ENCODE measurements around the gene EXOC3L1.
A peak's percentile ranks its signal among the peaks of the same experiment; 100 is the strongest.

EXOC3L1 gene

GRCh38 chr16:67208154-67208896 is 18.4 kb upstream of the EXOC3L1 start:
- Mint-ChIP-seq H3K36me3 (peaks cover 8% of the 10 kb centered on the region), H3K4me3 (no peak overlapping the region), H3K4me1 (no peaks in the 10 kb centered on the region), H3K27me3 (peaks cover 3% of the 10 kb centered on the region), H3K27ac (no peak overlapping the region), H3K9me3 (no peaks in the 10 kb centered on the region)
- no peak for DNase-seq
- CTCF ChIA-PET: interaction anchor here (1.0 to 1.7 kb wide), 4 partner anchors 10 to 261 kb away, joined by 3 to 5 read pairs (median 4); partner anchors contain the start of gene TMEM208

DNA sequence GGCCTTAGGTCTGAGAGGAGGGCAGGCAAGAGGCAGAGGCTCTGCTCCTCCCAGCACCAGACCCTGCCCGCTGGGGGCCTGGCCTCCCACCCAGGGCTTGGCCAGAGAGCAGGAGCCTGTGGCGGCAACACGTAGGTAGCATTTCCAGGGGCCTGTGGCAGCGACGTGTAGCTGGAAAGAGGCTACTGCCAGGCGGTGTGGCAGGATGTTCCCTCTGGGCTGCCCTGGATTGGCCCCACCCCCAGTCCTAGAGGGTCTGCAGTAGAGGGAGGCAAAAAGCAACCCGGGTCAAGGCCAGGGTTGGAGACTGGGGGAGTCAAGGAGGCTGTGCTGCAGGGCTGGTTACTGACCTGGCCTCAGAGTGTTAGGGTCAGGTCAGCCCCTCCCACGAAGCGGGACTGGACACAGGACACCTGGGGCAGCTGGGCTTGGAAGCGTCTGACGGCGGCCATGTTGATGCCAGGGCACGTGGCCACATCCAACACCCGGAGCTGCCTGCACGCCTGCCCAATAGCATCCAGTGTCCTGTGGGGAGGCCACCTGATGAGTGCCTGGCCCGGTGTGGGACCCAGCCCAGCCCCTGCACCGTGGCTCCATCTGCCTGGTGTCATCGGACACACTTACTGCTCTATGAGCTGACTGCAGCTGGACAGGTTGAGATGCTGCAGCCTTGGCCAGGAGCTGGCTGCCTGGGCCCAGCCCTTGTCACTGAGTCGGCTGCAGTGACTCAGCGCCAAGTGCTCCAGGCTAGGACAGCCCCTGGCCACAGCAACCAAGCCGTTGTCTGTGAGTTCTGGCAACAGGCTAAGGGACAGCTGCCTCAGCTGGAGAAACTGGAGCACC is 17.5 kb upstream of the EXOC3L1 start:
- H3K36me3 Mint-ChIP-seq: peaks cover 12% of the 10 kb centered on the region
- H3K27ac Mint-ChIP-seq: no peak overlapping the region
- H3K4me3 Mint-ChIP-seq: no peak overlapping the region
- H3K4me1 Mint-ChIP-seq: no peaks in the 10 kb centered on the region
- no peak for DNase-seq
- no peaks in the 10 kb centered on the region for H3K9me3 Mint-ChIP-seq
- CTCF ChIA-PET: interaction anchor here (1.1 to 1.7 kb wide), 2 partner anchors 9 to 19 kb away, joined by 5 read pairs; partner anchors contain the start of gene TMEM208
- peaks cover 3% of the 10 kb centered on the region for H3K27me3 Mint-ChIP-seq

DNA sequence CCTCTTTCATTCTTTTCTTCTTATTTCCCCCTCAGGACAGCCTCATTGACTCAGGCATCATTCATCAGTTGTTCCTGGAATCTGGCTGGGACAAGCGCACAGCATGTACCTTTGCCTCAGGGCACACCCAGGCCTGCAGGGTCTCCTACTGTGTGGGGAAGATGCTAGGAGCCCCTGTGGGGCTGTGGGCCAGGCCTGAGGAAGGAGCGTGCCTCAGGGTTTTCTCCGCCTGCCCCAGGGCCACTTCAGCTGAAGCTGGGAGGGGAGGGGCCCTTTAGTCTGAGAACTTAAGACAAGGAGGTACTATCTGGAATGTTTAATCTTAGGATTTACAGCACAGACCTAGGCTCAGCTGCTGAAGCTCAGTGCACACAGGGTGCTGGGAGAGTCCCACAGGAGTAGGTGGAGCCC is 16.9 kb upstream of the EXOC3L1 start:
- CTCF ChIA-PET: no interaction called here
- no peak overlapping the region for H3K27ac Mint-ChIP-seq
- no peak for DNase-seq

GRCh38 chr16:67206129-67206837 is 16.3 kb upstream of the EXOC3L1 start:
- DNase-seq: no peak
- no peaks in the 10 kb centered on the region for H3K9me3 Mint-ChIP-seq
- CTCF ChIA-PET: no interaction called here
- no peak overlapping the region for H3K27ac Mint-ChIP-seq
- peaks cover 14% of the 10 kb centered on the region for H3K36me3 Mint-ChIP-seq
- no peaks in the 10 kb centered on the region for H3K27me3 Mint-ChIP-seq
- H3K4me1 Mint-ChIP-seq: no peaks in the 10 kb centered on the region
- no peak overlapping the region for H3K4me3 Mint-ChIP-seq

More for the DNA sequence above, 16.9 kb upstream of the EXOC3L1 start:
- Mint-ChIP-seq H3K27me3 (peaks cover 3% of the 10 kb centered on the region), H3K36me3 (peaks cover 13% of the 10 kb centered on the region), H3K4me3 (no peak overlapping the region), H3K4me1 (no peaks in the 10 kb centered on the region), H3K9me3 (no peaks in the 10 kb centered on the region)

DNA sequence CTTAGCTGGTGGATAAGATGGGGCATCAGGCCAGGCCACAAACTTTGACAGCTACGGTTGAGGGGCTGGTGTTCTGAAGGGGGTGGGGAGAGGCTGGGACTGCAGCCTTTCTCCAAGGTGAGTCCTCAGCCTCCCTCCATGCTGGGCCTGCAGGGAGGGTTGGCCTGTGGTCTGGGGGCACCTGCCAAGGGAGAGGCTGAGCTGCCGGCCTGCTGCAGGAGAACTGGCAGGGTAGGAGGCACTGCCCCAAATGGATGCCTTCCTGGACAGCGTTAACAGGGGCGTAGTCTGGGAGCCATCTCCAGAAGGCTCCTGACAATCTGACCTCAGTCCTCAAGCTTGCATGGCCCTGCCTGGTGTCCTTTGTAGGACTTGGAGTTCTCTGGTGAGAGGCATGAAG is 14.1 kb upstream of the EXOC3L1 start:
- Mint-ChIP-seq H3K27me3 (no peaks in the 10 kb centered on the region), H3K36me3 (peaks cover 23% of the 10 kb centered on the region), H3K9me3 (no peaks in the 10 kb centered on the region), H3K4me3 (no peak overlapping the region), H3K4me1 (no peaks in the 10 kb centered on the region), H3K27ac (no peak overlapping the region)
- CTCF ChIA-PET: interaction anchor here (0.8 kb wide), 1 partner anchor 23 kb away, joined by 3 read pairs; the partner anchor contains the start of gene TMEM208
- DNase-seq: no peak

GRCh38 chr16:67202956-67203493 is 13.1 kb upstream of the EXOC3L1 start:
- Mint-ChIP-seq H3K9me3 (no peaks in the 10 kb centered on the region), H3K4me1 (peaks cover 2% of the 10 kb centered on the region), H3K36me3 (peaks cover 28% of the 10 kb centered on the region), H3K27me3 (no peaks in the 10 kb centered on the region), H3K27ac (no peak overlapping the region), H3K4me3 (no peak overlapping the region)
- no peak for DNase-seq
- CTCF ChIA-PET: interaction anchor here (1.0 kb wide), 1 partner anchor 9 kb away, joined by 3 read pairs; no protein-coding TSS in a partner anchor

DNA sequence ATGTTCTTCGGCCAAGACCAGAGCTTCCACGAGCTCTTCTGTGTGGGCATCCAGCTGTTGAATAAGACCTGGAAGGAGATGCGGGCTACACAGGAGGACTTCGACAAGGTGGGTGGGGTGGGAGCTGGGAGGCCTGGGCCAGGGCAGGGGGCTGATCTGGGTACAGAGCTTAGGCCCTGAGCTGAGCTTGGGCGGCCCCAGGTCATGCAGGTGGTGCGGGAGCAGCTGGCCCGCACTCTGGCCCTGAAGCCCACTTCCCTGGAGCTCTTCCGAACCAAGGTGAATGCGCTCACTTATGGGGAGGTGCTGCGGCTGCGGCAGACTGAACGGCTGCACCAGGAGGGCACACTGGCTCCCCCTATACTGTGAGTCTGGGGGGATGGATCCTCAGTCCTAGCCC is 12.5 kb upstream of the EXOC3L1 start:
- DNase-seq: no peak
- H3K9me3 Mint-ChIP-seq: no peaks in the 10 kb centered on the region
- H3K36me3 Mint-ChIP-seq: peaks cover 33% of the 10 kb centered on the region
- no peak overlapping the region for H3K27ac Mint-ChIP-seq
- H3K4me1 Mint-ChIP-seq: peaks cover 2% of the 10 kb centered on the region
- no peak overlapping the region for H3K4me3 Mint-ChIP-seq
- no peaks in the 10 kb centered on the region for H3K27me3 Mint-ChIP-seq
- CTCF ChIA-PET: interaction anchor here (1.0 kb wide), 1 partner anchor 9 kb away, joined by 3 read pairs; no protein-coding TSS in a partner anchor

DNA sequence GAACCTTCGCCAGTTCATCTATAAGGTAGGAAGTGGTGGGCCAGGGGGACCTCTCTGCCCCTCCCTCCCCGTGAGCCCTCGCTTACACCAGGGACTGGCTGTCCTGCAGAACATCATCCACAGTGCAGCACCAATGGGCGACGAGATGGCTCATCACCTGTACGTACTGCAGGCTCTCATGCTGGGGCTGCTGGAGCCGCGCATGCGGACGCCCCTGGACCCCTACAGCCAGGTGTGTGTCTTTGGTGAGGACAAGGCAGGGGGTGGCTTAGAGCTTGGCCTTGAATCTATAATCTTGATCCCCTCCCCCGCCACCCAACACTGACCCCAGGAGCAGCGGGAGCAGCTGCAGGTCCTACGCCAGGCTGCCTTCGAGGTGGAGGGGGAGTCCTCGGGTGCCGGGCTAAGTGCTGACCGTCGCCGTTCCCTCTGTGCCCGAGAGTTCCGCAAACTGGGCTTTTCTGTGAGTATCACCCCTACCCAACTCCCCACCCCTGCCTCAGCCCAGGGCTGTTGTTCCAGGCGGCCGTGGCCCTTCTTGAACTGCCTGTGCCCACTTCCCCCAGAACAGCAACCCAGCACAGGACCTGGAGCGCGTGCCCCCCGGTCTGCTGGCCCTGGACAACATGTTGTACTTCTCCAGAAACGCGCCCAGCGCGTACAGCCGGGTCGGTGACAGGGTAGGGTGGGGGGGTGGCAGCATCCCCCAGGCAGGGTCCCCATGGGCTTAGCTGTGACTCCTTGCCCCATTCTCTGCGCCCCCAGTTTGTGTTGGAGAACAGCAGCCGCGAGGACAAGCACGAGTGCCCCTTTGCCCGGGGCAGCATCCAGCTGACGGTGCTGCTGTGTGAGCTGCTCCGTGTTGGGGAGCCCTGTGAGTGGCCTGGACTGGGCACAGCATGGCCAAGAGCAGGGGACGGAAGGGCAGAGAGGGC is 11.7 kb upstream of the EXOC3L1 start:
- Mint-ChIP-seq H3K27ac (no peak overlapping the region), H3K4me1 (peaks cover 4% of the 10 kb centered on the region), H3K36me3 (peaks cover 35% of the 10 kb centered on the region), H3K9me3 (no peaks in the 10 kb centered on the region), H3K27me3 (no peaks in the 10 kb centered on the region), H3K4me3 (no peak overlapping the region)
- DNase-seq: no peak
- CTCF ChIA-PET: no interaction called here

- Mint-ChIP-seq H3K27me3 (no peaks in the 10 kb centered on the region), H3K9me3 (no peaks in the 10 kb centered on the region), H3K4me3 (no peak overlapping the region), H3K27ac (no peak overlapping the region), H3K36me3 (peaks cover 42% of the 10 kb centered on the region), H3K4me1 (peaks cover 16% of the 10 kb centered on the region)
- CTCF ChIA-PET: interaction anchor here (0.9 kb wide), 1 partner anchor 187 kb away, joined by 3 read pairs; no protein-coding TSS in a partner anchor
- no peak for DNase-seq
These were observed 10.6 kb upstream of the EXOC3L1 start for GRCh38 chr16:67200491-67200890.

GRCh38 chr16:67199808-67200198 is 9.9 kb upstream of the EXOC3L1 start:
- H3K4me1 Mint-ChIP-seq: peaks cover 19% of the 10 kb centered on the region
- no peak overlapping the region for H3K27ac Mint-ChIP-seq
- no peak overlapping the region for H3K4me3 Mint-ChIP-seq
- DNase-seq: no peak
- H3K9me3 Mint-ChIP-seq: no peaks in the 10 kb centered on the region
- no peaks in the 10 kb centered on the region for H3K27me3 Mint-ChIP-seq
- H3K36me3 Mint-ChIP-seq: peaks cover 48% of the 10 kb centered on the region
- CTCF ChIA-PET: interaction anchor here (0.9 kb wide), 1 partner anchor 187 kb away, joined by 3 read pairs; no protein-coding TSS in a partner anchor

DNA sequence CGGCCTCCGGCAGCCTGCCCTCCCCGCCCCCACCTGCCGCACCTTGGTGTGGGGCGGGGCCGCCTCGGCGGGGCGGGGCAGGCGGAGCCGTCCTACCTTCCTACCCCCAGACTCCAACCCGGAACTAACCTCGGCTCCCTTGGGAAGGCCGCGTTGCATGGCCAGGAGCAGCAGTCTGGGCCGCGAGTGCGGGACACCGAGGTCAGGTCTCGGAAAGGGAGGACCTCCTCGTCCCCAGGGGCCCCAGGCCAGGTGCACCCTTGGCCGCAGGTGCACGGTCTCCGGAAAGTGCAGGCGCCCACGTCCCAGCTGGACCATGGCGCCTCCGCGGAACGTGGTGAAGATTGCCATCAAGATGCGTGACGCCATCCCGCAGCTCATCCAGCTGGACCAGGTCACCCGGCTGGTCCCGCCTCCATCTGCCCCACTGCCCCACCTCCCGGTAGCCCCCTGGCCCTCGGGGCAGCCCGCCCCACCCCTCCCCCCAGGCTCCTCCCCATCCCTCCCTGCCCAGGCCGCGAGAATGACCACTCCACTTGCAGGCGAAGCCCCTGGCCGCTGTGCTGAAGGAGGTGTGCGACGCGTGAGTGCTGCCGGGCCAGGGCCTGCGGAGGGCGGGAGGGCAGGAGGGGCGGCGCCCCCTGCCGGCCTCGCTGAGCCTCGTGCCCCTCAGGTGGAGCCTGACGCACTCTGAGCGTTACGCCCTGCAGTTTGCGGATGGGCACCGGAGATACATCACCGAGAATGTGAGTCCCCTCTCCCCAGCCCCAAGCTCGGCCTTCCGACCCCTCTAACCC is 9.3 kb upstream of the EXOC3L1 start, which contains the start of gene ELMO3:
ELMO3 (plus strand) TSS at position 121 of the 797 bp plus-strand sequence; CDS start at position 317, 196 bp downstream.
- Mint-ChIP-seq H3K27me3 (no peaks in the 10 kb centered on the region), H3K4me3 (no peak within 1 kb of the TSS), H3K4me1 (peaks cover 23% of the 10 kb centered on the region), H3K9me3 (no peaks in the 10 kb centered on the region), H3K27ac (peak within 1 kb of the TSS; percentile 37), H3K36me3 (peaks cover 53% of the 10 kb centered on the region)
- DNase-seq: no peak
- CTCF ChIA-PET: interaction anchor here (1.0 to 1.9 kb wide), 3 partner anchors 9 to 13 kb away, joined by 5 to 7 read pairs (median 5); partner anchors contain the start of gene EXOC3L1

DNA sequence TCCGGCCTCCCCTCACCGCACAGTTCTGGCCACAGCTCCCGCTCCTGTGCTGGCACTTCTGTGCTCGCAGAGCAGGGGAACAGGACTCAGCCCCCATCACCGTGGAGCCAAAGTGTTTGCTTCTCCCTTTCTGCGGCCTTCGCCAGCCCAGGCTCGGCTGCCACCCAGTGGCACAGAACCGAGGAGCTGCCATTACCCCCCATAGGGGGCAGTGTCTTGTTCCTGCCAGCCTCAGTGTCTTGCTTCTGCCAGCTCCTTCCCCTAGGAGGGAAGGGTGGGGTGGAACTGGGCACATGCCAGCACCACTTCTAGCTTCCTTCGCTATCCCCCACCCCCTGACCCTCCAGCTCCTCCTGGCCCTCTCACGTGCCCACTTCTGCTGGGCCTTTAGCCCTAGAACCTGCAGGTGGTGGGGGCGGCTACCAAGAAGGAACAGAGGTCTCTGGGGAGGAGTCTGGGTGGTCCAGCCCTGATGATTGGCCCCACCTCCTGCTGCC is 8.3 kb upstream of the EXOC3L1 start:
- Mint-ChIP-seq H3K4me1 (peaks cover 31% of the 10 kb centered on the region), H3K9me3 (no peaks in the 10 kb centered on the region), H3K36me3 (peaks cover 55% of the 10 kb centered on the region), H3K4me3 (no peak overlapping the region), H3K27me3 (no peaks in the 10 kb centered on the region), H3K27ac (peak overlapping the region; percentile 37)
- DNase-seq: peak; percentile 52
- CTCF ChIA-PET: interaction anchor here (0.8 to 1.9 kb wide), 8 partner anchors 8 to 230 kb away, joined by 3 to 7 read pairs (median 5); partner anchors contain the start of genes EXOC3L1, TMEM208 and TPPP3

All from activated naive CD4-positive, alpha-beta T cell treated with anti-CD3 and anti-CD28 coated beads, Interleukin-2, amount 10 ng/mL, durations not matched to agents 7 days and 5 days (primary cell).